ENCODE data around the gene MSANTD1. TPM values are rescaled to one million over a fixed set of nuclear protein-coding genes. Genes with fewer than 3 reads are reported as not detected.
A peak's percentile ranks its signal among the peaks of the same experiment; 100 is the strongest.

Gene MSANTD1
- polyA plus RNA-seq, 1 of the 3 experiments (the other 2 are of a cell fraction), result 0.15 TPM

DNA sequence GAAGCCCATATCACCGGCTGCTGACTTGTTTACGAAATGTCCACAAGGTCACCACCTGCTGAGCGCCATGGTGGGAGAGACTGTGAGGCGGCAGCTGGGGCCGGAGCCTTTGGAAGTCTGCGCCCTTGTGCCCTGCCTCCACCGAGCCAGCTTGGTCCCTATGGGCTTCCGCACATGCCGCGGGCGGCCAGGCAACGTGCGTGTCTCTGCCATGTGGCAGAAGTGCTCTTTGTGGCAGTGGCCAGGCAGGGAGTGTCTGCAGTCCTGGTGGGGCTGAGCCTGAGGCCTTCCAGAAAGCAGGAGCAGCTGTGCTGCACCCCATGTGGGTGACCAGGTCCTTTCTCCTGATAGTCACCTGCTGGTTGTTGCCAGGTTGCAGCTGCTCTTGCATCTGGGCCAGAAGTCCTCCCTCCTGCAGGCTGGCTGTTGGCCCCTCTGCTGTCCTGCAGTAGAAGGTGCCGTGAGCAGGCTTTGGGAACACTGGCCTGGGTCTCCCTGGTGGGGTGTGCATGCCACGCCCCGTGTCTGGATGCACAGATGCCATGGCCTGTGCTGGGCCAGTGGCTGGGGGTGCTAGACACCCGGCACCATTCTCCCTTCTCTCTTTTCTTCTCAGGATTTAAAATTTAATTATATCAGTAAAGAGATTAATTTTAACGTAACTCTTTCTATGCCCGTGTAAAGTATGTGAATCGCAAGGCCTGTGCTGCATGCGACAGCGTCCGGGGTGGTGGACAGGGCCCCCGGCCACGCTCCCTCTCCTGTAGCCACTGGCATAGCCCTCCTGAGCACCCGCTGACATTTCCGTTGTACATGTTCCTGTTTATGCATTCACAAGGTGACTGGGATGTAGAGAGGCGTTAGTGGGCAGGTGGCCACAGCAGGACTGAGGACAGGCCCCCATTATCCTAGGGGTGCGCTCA is 8.7 kb upstream of the MSANTD1 start:
- Histone ChIP-seq H3K9me2 (no peaks in the 10 kb centered on the region), H3K4me2 (no peak overlapping the region), H3K9me3 (no peaks in the 10 kb centered on the region), H2AFZ (ENCODE audit: low read depth) (no peak overlapping the region), H3K4me1 (ENCODE audit: control insufficient read depth in 1 of 2, insufficient read depth in 2 of 2, low read depth in 1 of 2, low read length in 1 of 2) (peaks cover 0 to 23% of the 10 kb centered on the region in 2 experiments; a peak in 1 of 4 replicates), H3K36me3 (replicated peaks in 1 of 2; ENCODE audit: control insufficient read depth in 1 of 2, insufficient read depth in 2 of 2, low read length in 1 of 2) (peaks cover 0 to 60% of the 10 kb centered on the region in 2 experiments), H3K4me3 (ENCODE audit: low read depth in 2 of 2, low read length in 1 of 2) (no peak overlapping the region), H3F3A (replicated peaks; ENCODE audit: insufficient read depth) (no peaks in the 10 kb centered on the region), H4K20me1 (ENCODE audit: insufficient read depth) (no peaks in the 10 kb centered on the region), H3K27me3 (ENCODE audit: insufficient read depth) (no peaks in the 10 kb centered on the region), H3K27ac (ENCODE audit: low read depth in 2 of 2, low read length in 1 of 2) (peak overlapping the region in 1 of 2 experiments; percentile 50; a peak in 1 of 4 replicates), H3K79me2 (ENCODE audit: insufficient read depth) (no peaks in the 10 kb centered on the region), H3K9ac (no peak overlapping the region)
- POLR2A ChIA-PET, result no interaction called here
- TF ChIP-seq RFX5 (IDR thresholded peaks at IDR 0.05; ENCODE audit: low read length), result no peak
- TF ChIP-seq, protein P1, sequence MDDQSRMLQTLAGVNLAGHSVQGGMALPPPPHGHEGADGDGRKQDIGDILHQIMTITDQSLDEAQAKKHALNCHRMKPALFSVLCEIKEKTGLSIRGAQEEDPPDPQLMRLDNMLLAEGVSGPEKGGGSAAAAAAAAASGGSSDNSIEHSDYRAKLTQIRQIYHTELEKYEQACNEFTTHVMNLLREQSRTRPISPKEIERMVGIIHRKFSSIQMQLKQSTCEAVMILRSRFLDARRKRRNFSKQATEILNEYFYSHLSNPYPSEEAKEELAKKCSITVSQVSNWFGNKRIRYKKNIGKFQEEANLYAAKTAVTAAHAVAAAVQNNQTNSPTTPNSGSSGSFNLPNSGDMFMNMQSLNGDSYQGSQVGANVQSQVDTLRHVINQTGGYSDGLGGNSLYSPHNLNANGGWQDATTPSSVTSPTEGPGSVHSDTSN (IDR thresholded peaks at IDR 0.05), result no peak
- TF ChIP-seq, protein P2, sequence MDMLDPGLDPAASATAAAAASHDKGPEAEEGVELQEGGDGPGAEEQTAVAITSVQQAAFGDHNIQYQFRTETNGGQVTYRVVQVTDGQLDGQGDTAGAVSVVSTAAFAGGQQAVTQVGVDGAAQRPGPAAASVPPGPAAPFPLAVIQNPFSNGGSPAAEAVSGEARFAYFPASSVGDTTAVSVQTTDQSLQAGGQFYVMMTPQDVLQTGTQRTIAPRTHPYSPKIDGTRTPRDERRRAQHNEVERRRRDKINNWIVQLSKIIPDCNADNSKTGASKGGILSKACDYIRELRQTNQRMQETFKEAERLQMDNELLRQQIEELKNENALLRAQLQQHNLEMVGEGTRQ (IDR thresholded peaks at IDR 0.05; ENCODE audit: borderline replicate concordance, low read depth, low read length), result no peak
- TF ChIP-seq EZH2phosphoT487 (IDR thresholded peaks at IDR 0.05; ENCODE audit: borderline replicate concordance, low read depth), result no peak
- no peak for TF ChIP-seq MEF2A (IDR thresholded peaks at IDR 0.05; ENCODE audit: borderline replicate concordance, low read depth)
- no peak for TF ChIP-seq FOXJ3 (CRISPR knock-in tag; IDR thresholded peaks at IDR 0.05)
- no peak for TF ChIP-seq JUND (IDR thresholded peaks at IDR 0.05)
- no peak for TF ChIP-seq RCOR1 (IDR thresholded peaks at IDR 0.05; ENCODE audit: low read length)
- TF ChIP-seq CHD2 (IDR thresholded peaks at IDR 0.05; ENCODE audit: low read length, partially characterized antibody), result no peak
- TF ChIP-seq TEAD4 (IDR thresholded peaks at IDR 0.05; ENCODE audit: borderline replicate concordance, insufficient read depth), result no peak
- WGBS (ENCODE audit: low lambda C conversion rate), result 82% methylated on average over 15 of the region's 29 CpGs
- CTCF ChIA-PET, result interaction anchor here (1.4 kb wide), 1 partner anchor 15 kb away, joined by 5 read pairs; no protein-coding TSS in a partner anchor
- DNase-seq, result no peak

DNA sequence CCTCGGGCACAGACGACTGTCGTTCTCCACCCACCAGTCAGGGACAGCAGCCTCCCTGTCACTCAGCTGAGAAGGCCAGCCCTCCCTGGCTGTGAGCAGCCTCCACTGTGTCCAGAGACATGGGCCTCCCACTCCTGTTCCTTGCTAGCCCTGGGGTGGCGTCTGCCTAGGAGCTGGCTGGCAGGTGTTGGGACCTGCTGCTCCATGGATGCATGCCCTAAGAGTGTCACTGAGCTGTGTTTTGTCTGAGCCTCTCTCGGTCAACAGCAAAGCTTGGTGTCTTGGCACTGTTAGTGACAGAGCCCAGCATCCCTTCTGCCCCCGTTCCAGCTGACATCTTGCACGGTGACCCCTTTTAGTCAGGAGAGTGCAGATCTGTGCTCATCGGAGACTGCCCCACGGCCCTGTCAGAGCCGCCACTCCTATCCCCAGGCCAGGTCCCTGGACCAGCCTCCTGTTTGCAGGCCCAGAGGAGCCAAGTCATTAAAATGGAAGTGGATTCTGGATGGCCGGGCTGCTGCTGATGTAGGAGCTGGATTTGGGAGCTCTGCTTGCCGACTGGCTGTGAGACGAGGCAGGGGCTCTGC is 7.9 kb upstream of the MSANTD1 start:
- H4K20me1 ChIP-seq (ENCODE audit: insufficient read depth), result no peaks in the 10 kb centered on the region
- H3K4me2 ChIP-seq, result no peak overlapping the region
- H2AFZ ChIP-seq (ENCODE audit: low read depth), result no peak overlapping the region
- no peaks in the 10 kb centered on the region for H3K27me3 ChIP-seq (ENCODE audit: insufficient read depth)
- no peaks in the 10 kb centered on the region for H3K9me3 ChIP-seq
- POLR2A ChIA-PET, result no interaction called here
- peak overlapping the region in 1 of 2 experiments; percentile 50; a peak in 1 of 4 replicates for H3K27ac ChIP-seq (ENCODE audit: low read depth in 2 of 2, low read length in 1 of 2)
- DNase-seq, result no peak
- H3F3A ChIP-seq (replicated peaks; ENCODE audit: insufficient read depth), result no peaks in the 10 kb centered on the region
- CTCF ChIA-PET, result interaction anchor here (1.2 kb wide), 1 partner anchor 48 kb away, joined by 3 read pairs; no protein-coding TSS in a partner anchor
- H3K9me2 ChIP-seq, result no peaks in the 10 kb centered on the region
- WGBS (ENCODE audit: low lambda C conversion rate), result 88% methylated on average over 3 of the region's 13 CpGs
- H3K79me2 ChIP-seq (ENCODE audit: insufficient read depth), result no peaks in the 10 kb centered on the region
- H3K4me1 ChIP-seq (ENCODE audit: control insufficient read depth in 1 of 2, insufficient read depth in 2 of 2, low read depth in 1 of 2, low read length in 1 of 2), result peaks cover 0 to 23% of the 10 kb centered on the region in 2 experiments; a peak in 1 of 4 replicates
- no peak overlapping the region for H3K9ac ChIP-seq
- peaks cover 0 to 52% of the 10 kb centered on the region in 2 experiments for H3K36me3 ChIP-seq (replicated peaks in 1 of 2; ENCODE audit: control insufficient read depth in 1 of 2, insufficient read depth in 2 of 2, low read length in 1 of 2)
- H3K4me3 ChIP-seq (ENCODE audit: low read depth in 2 of 2, low read length in 1 of 2), result no peak overlapping the region
- TF ChIP-seq SIN3A (IDR thresholded peaks at IDR 0.05; ENCODE audit: borderline replicate concordance, low read depth, low read length) (no peak), EZH2phosphoT487 (IDR thresholded peaks at IDR 0.05; ENCODE audit: borderline replicate concordance, low read depth) (no peak), FOXM1 (IDR thresholded peaks at IDR 0.05; ENCODE audit: low read depth) (no peak), ELF1 (IDR thresholded peaks at IDR 0.05) (no peak), RFX5 (IDR thresholded peaks at IDR 0.05; ENCODE audit: low read length) (no peak), TCF12 (IDR thresholded peaks at IDR 0.05) (no peak), MXI1 (IDR thresholded peaks at IDR 0.05; ENCODE audit: low read depth, low read length) (no peak), EP300 (IDR thresholded peaks at IDR 0.05; ENCODE audit: borderline replicate concordance in 1 of 2, low read depth in 1 of 2, low read length in 1 of 2) (no peak), FOSL2 (IDR thresholded peaks at IDR 0.05; ENCODE audit: borderline replicate concordance, low read depth) (no peak), NFIC (IDR thresholded peaks at IDR 0.05; ENCODE audit: borderline replicate concordance) (no peak), JUND (IDR thresholded peaks at IDR 0.05) (no peak), TEAD4 (IDR thresholded peaks at IDR 0.05; ENCODE audit: borderline replicate concordance, insufficient read depth) (no peak), NRF1 (IDR thresholded peaks at IDR 0.05; ENCODE audit: low read depth, low read length) (no peak), TAF1 (IDR thresholded peaks at IDR 0.05; ENCODE audit: borderline replicate concordance, low read depth, low read length) (no peak)
- TF ChIP-seq, protein P3, sequence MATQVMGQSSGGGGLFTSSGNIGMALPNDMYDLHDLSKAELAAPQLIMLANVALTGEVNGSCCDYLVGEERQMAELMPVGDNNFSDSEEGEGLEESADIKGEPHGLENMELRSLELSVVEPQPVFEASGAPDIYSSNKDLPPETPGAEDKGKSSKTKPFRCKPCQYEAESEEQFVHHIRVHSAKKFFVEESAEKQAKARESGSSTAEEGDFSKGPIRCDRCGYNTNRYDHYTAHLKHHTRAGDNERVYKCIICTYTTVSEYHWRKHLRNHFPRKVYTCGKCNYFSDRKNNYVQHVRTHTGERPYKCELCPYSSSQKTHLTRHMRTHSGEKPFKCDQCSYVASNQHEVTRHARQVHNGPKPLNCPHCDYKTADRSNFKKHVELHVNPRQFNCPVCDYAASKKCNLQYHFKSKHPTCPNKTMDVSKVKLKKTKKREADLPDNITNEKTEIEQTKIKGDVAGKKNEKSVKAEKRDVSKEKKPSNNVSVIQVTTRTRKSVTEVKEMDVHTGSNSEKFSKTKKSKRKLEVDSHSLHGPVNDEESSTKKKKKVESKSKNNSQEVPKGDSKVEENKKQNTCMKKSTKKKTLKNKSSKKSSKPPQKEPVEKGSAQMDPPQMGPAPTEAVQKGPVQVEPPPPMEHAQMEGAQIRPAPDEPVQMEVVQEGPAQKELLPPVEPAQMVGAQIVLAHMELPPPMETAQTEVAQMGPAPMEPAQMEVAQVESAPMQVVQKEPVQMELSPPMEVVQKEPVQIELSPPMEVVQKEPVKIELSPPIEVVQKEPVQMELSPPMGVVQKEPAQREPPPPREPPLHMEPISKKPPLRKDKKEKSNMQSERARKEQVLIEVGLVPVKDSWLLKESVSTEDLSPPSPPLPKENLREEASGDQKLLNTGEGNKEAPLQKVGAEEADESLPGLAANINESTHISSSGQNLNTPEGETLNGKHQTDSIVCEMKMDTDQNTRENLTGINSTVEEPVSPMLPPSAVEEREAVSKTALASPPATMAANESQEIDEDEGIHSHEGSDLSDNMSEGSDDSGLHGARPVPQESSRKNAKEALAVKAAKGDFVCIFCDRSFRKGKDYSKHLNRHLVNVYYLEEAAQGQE (IDR thresholded peaks at IDR 0.05; ENCODE audit: low read depth, low read length), result no peak
